GM19468 (cell line): ENCODE results near the gene WSB1.

Experiments
- ATAC-seq: cut with Tn5 transposase; IDR thresholded peaks from one replicate; pipeline ENCODE4 v1.9.1; 2021; ENCODE audit warnings: mild to moderate bottlenecking, moderate library complexity, moderate number of reproducible peaks; ENCODE audit not compliant: unreplicated experiment; ENCODE audit errors: extremely low read depth

The WSB1 gene

DNA sequence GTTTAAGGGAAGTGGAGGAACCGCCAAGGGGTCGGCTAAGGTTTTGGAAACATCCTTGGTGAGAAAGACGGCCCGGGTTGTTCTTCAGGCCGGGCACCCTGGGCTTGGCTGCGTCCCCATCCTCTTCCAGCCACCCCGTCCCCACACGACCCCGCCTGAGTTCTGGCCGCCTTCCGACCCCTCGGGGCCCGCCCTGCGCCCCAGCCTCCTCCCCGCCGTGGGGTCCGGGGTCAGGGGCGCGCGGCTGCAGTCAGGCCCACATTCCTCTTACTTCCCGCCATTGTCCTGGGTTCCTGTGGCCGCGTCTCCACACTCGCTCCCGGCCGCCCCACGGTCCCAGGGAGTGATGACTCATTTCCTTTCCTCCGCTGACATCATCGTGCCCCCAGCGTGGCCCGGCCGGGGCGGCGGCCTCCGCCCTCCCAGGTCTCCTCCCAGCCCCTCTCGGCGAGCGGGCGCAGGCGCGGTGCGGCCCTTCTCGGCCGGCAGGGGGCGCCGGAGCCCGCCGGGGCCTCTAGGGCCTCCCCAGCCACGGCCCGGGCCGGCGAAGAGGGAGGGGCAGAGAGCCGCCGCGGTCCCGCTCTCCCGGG is 59.6 kb downstream of the WSB1 start:
- ATAC-seq = peak; percentile 49

DNA sequence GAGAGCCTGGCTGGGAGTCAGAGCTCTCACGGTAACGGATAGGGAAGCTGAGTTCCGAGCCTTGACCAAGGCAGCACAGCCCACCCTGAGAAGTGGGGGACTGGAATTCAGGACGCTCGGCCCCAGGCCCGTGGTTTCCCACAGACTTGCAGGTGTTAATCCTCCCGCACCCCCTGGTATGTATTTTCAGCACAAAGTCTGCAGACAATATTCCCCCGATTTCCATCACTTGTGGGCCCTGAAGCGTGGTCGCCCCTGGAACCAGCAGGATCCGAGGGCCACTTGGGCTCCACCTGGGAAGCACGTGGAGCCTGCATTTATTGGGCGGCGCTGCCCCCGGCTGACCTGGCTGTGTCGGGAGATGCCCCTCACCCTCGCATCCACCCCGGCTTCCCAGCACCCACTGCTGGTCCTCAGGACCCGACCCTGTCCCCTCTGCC is 60.2 kb downstream of the WSB1 start:
- no peak for ATAC-seq

DNA sequence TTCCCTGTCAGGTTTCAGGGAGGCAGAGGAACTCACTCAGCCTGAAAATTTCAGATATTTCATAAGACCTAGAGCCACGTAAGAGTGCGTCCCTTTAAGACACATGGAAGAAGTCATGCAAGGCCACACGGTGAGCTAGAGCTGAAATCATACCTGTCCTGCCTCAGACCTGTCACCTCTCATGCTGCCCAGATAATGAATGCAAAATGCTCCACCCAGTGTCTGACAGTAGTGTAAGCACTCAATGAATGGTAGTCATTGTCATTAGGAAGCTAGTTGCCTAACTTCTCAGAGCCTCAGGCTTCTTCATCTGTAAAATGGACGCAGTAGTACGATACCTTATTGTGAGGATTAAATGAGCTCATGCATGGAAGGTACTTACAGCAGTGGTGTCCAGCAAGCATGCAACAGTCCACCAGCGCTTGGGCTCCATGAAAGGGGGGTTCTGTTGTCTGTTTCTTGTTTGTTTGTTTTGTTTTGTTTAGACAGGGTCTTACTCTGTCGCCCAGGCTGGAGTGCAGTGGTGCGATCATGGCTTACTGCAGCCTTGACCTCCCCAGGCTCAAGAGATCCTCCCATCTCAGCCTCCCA is 60.7 kb downstream of the WSB1 start:
- no peak for ATAC-seq

- no peak for ATAC-seq
Observed at GRCh38 chr17:27355419-27355818, 61.5 kb downstream of the WSB1 start.

DNA sequence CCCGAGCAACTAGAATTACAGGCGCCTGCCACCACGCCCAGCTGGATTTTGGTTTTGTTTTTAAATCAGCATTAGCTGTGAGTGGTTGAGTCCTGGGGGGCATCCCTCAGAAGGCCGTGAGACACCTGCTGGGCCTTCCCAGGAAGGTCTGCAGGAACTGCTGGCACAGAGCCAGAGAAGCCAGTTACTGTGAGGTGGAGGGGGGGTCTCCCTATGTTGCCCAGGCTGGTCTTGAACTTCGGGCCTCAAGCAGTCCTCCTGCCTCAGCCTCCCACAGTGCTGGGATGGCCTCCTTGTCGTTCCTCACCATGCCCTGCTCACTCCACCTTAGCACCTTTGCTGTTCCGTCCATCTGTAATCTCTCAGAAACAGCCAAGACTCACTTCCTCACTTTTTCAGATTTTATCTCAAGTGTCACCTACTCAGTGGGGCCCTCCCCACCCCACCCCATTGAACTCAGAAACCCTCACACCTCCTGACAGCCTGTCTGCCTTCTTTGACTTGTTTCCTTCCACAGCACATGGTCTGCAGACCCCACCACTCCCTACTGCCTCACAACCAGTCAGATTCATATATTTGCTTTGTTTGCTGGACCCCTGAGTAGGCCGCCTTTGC is 62.3 kb downstream of the WSB1 start:
- ATAC-seq = no peak

DNA sequence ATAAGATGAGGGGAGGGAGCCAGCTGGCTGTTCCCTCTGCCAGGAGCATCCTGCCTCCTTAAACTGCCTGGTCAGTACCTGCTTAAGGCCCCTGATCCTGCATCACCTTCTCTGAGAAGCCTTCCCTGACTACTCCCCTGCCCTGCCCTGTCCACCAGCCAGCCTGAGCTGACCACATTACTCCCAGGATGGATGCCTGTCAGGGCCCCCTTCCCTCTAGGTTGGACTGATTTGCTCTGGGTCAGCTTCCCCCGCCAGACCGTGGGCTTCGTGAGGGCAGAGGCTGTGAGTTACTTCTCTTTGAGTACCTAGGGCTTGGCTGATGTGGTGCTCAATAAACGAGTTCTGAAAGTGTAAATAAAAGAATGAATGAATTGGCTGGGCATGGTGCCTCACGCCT is 63.3 kb downstream of the WSB1 start:
- no peak for ATAC-seq

GRCh38 chr17:27360507-27360906 is 66.6 kb downstream of the WSB1 start:
- no peak for ATAC-seq

DNA sequence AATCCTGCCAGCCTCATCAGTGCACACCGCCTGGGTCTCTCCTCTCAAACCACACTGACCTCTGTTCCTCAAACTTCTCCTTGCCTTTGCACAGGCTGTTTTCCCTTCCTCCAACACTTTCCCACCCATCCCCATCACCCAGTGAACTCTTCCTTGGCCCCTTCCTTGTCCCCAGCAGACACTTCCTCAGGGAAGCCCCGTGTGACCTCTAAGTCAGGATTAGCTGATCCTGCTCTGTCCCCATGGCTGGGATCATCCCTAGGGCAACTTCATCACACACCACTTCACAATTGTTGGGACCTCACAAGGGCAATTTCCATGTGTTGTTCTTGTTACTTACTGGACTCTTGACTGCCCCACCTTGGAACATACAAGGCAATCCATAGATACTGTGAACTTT is 67.8 kb downstream of the WSB1 start:
- no peak for ATAC-seq

GRCh38 chr17:27362503-27362902 is 68.6 kb downstream of the WSB1 start:
- ATAC-seq = no peak

GRCh38 chr17:27362909-27363308 is 69.0 kb downstream of the WSB1 start:
- no peak for ATAC-seq

DNA sequence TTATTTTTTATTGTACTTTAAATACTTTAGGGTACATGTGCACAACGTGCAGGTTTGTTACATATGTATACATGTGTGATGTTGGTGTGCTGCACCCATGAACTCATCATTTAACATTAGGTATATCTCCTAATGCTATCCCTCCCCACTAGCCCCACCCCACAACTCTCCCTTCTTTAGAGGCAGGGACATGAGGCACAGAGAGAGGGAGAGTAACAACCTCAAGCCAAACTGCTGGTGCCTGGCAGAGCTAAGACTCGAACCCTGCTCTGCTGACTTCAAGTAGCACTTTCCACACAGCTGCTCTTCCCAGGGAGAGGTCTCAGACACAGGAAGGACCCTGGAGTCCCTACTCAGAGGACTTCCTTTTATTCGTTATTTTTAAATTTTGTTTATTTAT is 69.4 kb downstream of the WSB1 start:
- no peak for ATAC-seq
